ENCODE measurements around the gene THRAP3. TPM values are rescaled to one million over a fixed set of nuclear protein-coding genes. Genes with fewer than 3 reads are reported as not detected.
A peak's percentile ranks its signal among the peaks of the same experiment; 100 is the strongest.

THRAP3 gene
- total and polyA plus RNA-seq, 9 of the 15 experiments (the other 6 are each of a cell fraction or from before 2014, with no cell fraction given), result 66.2 to 135 (median 113) TPM

DNA sequence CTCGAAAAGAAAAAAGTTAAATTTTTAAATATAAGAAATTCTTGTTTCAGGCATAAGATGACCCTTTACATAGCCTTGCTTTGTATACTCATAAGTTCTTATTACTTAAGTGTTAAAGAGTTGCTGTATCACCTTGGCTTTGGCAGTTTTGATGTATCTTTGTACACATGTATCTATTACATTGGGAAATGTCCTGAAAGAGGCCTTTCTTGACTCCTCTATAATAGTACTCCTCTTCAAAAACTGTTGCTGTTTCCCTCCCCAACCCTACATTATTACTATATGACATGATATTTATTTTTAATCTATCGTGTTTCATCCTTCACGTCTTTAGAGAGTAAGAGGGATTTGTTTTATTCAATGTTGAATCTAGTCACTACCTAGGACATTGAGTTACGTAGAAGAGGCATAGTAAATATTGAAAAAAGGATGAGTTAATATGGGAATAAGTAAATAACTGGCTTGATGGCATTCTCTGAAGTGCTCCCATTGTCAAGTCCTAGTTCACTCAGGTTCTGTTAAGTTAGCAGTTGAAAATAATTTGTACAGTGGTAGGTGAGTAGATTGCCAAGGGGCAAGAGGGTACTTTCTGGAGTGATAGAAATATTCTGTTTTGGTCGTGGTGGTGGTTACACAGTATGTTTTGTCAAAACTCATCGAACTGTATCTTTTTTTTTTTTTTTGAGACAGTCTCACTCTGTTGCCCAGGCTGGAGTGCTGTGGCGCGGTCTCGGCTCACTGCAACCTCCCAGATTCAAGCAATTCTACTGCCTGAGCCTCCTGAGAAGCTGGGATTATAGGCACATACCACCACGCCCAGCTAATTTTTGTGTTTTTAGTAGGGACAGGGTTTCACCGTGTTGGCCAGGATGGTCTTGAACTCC is 8.2 kb downstream of the THRAP3 start (continued):
- TF ChIP-seq RERE (CRISPR knock-in tag; IDR thresholded peaks at IDR 0.05; ENCODE audit: borderline replicate concordance), result no peak

GRCh38 chr1:36236302-36236701 is 12.1 kb downstream of the THRAP3 start:
- ChIA-PET CTCF (ENCODE audit: low intra/inter-chr PET ratio) (no interaction called here), POLR2A (interaction anchor here (0.9 to 5.4 kb wide), 7 partner anchors 8 to 82 kb away, joined by 3 to 67 read pairs (median 7); partner anchors contain the start of gene THRAP3)
- in situ Hi-C loops (cut with MboI), result no loop called here
- no TSS peak for BruUV-seq (replicated peaks)
- Histone ChIP-seq H2AFZ (ENCODE audit: low read depth, low read length) (no peak overlapping the region), H3K36me3 (ENCODE audit: control insufficient read depth, insufficient read depth, low read length) (peaks cover 77% of the 10 kb centered on the region), H3K4me3 (no peak overlapping the region), H3K27me3 (ENCODE audit: control insufficient read depth in 2 of 2, insufficient read depth in 2 of 2, low read length in 2 of 2) (no peaks in the 10 kb centered on the region), H3K9me3 (replicated peaks; ENCODE audit: control insufficient read depth, insufficient read depth, low read depth, low read length) (no peaks in the 10 kb centered on the region), H3K79me2 (ENCODE audit: control insufficient read depth, insufficient read depth, low read length) (peaks cover 98% of the 10 kb centered on the region), H4K20me1 (replicated peaks; ENCODE audit: control insufficient read depth, insufficient read depth, low read length) (peaks cover 13% of the 10 kb centered on the region; the same call in 1 of the 2 replicates), H3K9me1 (ENCODE audit: control insufficient read depth, insufficient read depth, low read length) (no peaks in the 10 kb centered on the region), H3K4me1 (replicated peaks in 1 of 2; ENCODE audit: control insufficient read depth in 2 of 2, insufficient read depth in 2 of 2, low read length in 2 of 2) (peaks cover 0 to 6% of the 10 kb centered on the region in 2 experiments; a peak in 2 of 5 replicates), H3K4me2 (ENCODE audit: insufficient read depth, low read length) (no peak overlapping the region), H3K27ac (ENCODE audit: extremely low read depth, low read depth, low read length) (0 out of 3 replicates have a peak overlapping the region, but pooled peaks have one; percentile 5), H3K9ac (ENCODE audit: insufficient read depth in 1 of 2, low read depth in 2 of 2, low read length in 2 of 2) (no peak overlapping the region)
- intact Hi-C loops (cut with micrococcal nuclease), result no loop called here
- DNase-seq (ENCODE audit: extremely low read depth in 1 of 4, low spot score in 3 of 4), result no peak
- no peak for FAIRE-seq
- peak; percentile 59 for ATAC-seq
- 44% methylated on average over 3 of the region's 3 CpGs for WGBS (ENCODE audit: insufficient coverage, low coverage, missing lambda C conversion rate)
- TF ChIP-seq MTA1 (IDR thresholded peaks at IDR 0.05; ENCODE audit: borderline replicate concordance), result 0 out of 2 replicates have a peak, but pooled peaks have one; percentile 50
- TF ChIP-seq DPF2 (IDR thresholded peaks at IDR 0.05), result 0 out of 2 replicates have a peak, but pooled peaks have one; percentile 29
- TF ChIP-seq LCOR (CRISPR knock-in tag; IDR thresholded peaks at IDR 0.05), result no peak
- TF ChIP-seq, protein P1, sequence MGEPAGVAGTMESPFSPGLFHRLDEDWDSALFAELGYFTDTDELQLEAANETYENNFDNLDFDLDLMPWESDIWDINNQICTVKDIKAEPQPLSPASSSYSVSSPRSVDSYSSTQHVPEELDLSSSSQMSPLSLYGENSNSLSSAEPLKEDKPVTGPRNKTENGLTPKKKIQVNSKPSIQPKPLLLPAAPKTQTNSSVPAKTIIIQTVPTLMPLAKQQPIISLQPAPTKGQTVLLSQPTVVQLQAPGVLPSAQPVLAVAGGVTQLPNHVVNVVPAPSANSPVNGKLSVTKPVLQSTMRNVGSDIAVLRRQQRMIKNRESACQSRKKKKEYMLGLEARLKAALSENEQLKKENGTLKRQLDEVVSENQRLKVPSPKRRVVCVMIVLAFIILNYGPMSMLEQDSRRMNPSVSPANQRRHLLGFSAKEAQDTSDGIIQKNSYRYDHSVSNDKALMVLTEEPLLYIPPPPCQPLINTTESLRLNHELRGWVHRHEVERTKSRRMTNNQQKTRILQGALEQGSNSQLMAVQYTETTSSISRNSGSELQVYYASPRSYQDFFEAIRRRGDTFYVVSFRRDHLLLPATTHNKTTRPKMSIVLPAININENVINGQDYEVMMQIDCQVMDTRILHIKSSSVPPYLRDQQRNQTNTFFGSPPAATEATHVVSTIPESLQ (CRISPR knock-in tag; IDR thresholded peaks at IDR 0.05), result no peak
- TF ChIP-seq ETV6 (IDR thresholded peaks at IDR 0.05; ENCODE audit: borderline replicate concordance in 1 of 2, low read depth in 2 of 2, low read length in 1 of 2), result 0 out of 4 replicates have a peak, but pooled peaks of 1 of the 2 experiments have one; percentile 29
- no peak for TF ChIP-seq ETV6 (CRISPR knock-in tag; IDR thresholded peaks at IDR 0.05; ENCODE audit: borderline replicate concordance)
- TF ChIP-seq ASH1L (IDR thresholded peaks at IDR 0.05; ENCODE audit: borderline replicate concordance, low read depth, partially characterized antibody), result no peak
- TF ChIP-seq HDAC1 (IDR thresholded peaks at IDR 0.05), result peak in 1 of 2 experiments; percentile 48; a peak in 1 of 4 replicates
- TF ChIP-seq TAF15 (IDR thresholded peaks at IDR 0.05; ENCODE audit: low read depth, low read length), result no peak
- TF ChIP-seq PCBP2 (IDR thresholded peaks at IDR 0.05; ENCODE audit: low read depth, low read length, poor library complexity, severe bottlenecking), result peak; percentile 63
- no peak for TF ChIP-seq TSC22D4 (tag; IDR thresholded peaks at IDR 0.05)

All from K562 (cell line).